GM12878 (cell line): ENCODE measurements around the gene PML. TPM values are rescaled to one million over a fixed set of nuclear protein-coding genes. Genes with fewer than 3 reads are reported as not detected.

Source experiments
- ATAC-seq: fragments of 200-7000 bp; cut with Tn5 transposase; 3 replicates; pipeline ENCODE4 v1.9.1; 2020; ENCODE audit warnings: mild to moderate bottlenecking, moderate library complexity
- BruUV-seq: library from RNA; stranded (reverse); fragments of 400-500 nt; replicated peaks from 2 replicates; lab custom pipeline; 2021; lab: Mats Ljungman, UMichigan
- CTCF ChIA-PET: fragments of 300-600 bp; sonication (Branson Sonifier 250); formaldehyde crosslinking; extraction: SDS; loops from one replicate; lab custom pipeline; 2021; ENCODE audit warnings: inconsistent platforms; lab: Yijun Ruan, JAX
- POLR2A ChIA-PET: fragments of 350-600 bp; formaldehyde crosslinking; extraction: SDS; loops from one replicate; lab custom pipeline; 2021; ENCODE audit warnings: inconsistent platforms; lab: Charles Lee
- RAD21 ChIA-PET: fragments of 300-600 bp; sonication (Branson Sonifier 250); formaldehyde crosslinking; loops from one replicate; lab custom pipeline; 2023; ENCODE audit warnings: antibody characterized with exemption; ENCODE audit not compliant: unreplicated experiment; lab: Charles Lee
- SMC1A ChIA-PET: fragments of 300-600 bp; sonication (Branson Sonifier 250); formaldehyde crosslinking; loops from one replicate; lab custom pipeline; 2023; ENCODE audit not compliant: unreplicated experiment, uncharacterized antibody; lab: Charles Lee
- DNase-seq: peaks from one replicate; pipeline ENCODE4 v3.0.0-alpha.2; 2011; ENCODE audit warnings: low read depth, low spot score
- FAIRE-seq: peaks from 3 replicates; lab custom pipeline; 2011; peaks lifted over from hg19 to GRCh38; lab: Jason Lieb, UNC
- H2AFZ ChIP-seq: 2 replicates; pipeline ENCODE4 v1.6.0; 2011; ENCODE audit warnings: low read depth, low read length, control low read depth; ENCODE audit not compliant: control insufficient read depth
- H3K27ac ChIP-seq: 2 replicates; pipeline ENCODE4 v1.5.1; 2011; ENCODE audit warnings: control low read depth; ENCODE audit not compliant: control insufficient read depth, insufficient read depth
- H3K27me3 ChIP-seq, 2 experiments: replicated peaks in 1 of 2; 2 replicates each; pipeline versions ENCODE4 v1.6.0 to v1.6.1; 2011; ENCODE audit warnings: low read length in 1 of 2; ENCODE audit not compliant: control insufficient read depth in 2 of 2, insufficient read depth in 2 of 2
- H3K36me3 ChIP-seq, 2 experiments: 2 replicates each; pipeline ENCODE4 v1.5.1; 2011; ENCODE audit warnings: low read length in 1 of 2; ENCODE audit not compliant: control insufficient read depth in 2 of 2, insufficient read depth in 2 of 2
- H3K4me1 ChIP-seq: 2 replicates; pipeline ENCODE4 v1.6.1; 2011; ENCODE audit warnings: mild to moderate bottlenecking, low read length, moderate library complexity, mixed read lengths; ENCODE audit not compliant: control insufficient read depth, insufficient read depth
- H3K4me2 ChIP-seq: 2 replicates; pipeline ENCODE4 v1.6.0; 2011; ENCODE audit warnings: control low read depth; ENCODE audit not compliant: control insufficient read depth, insufficient read depth
- H3K4me3 ChIP-seq: fragments of 200-600 bp; sonication (generic); 2 replicates; pipeline ENCODE4 v1.5.1; 2016
- H3K79me2 ChIP-seq: 2 replicates; pipeline ENCODE4 v1.6.0; 2011; ENCODE audit warnings: low read length; ENCODE audit not compliant: control insufficient read depth, insufficient read depth
- H3K9ac ChIP-seq: 2 replicates; pipeline ENCODE4 v1.8.0; 2011; ENCODE audit warnings: low read length, control low read depth, mixed read lengths; ENCODE audit not compliant: control insufficient read depth, insufficient read depth
- H3K9me3 ChIP-seq: replicated peaks from 3 replicates; pipeline ENCODE4 v1.5.1; 2011; ENCODE audit warnings: mild to moderate bottlenecking, low read length; ENCODE audit not compliant: control insufficient read depth, insufficient read depth
- H4K20me1 ChIP-seq: 2 replicates; pipeline ENCODE4 v1.6.0; 2011; ENCODE audit not compliant: control insufficient read depth, insufficient read depth
- BHLHE40 ChIP-seq, 2 experiments: fragments of 450-650 bp in 1 of 2; IDR thresholded peaks; 2 replicates each; pipeline ENCODE4 v1.6.1; 2011 to 2017; ENCODE audit warnings: low read depth in 2 of 2, borderline replicate concordance in 1 of 2, improper control_type of control experiment in 1 of 2, low read length in 1 of 2, mild to moderate bottlenecking in 1 of 2
- MLLT1 ChIP-seq: fragments of 450-650 bp; IDR thresholded peaks from 2 replicates; pipeline ENCODE4 v1.6.1; 2016; ENCODE audit warnings: mild to moderate bottlenecking
- MYB ChIP-seq: fragments of 150-350 bp; IDR thresholded peaks from 2 replicates; pipeline ENCODE4 v1.6.1; 2014; ENCODE audit warnings: mild to moderate bottlenecking, low read depth, low read length, borderline replicate concordance
- RELB ChIP-seq: fragments of 450-650 bp; IDR thresholded peaks from 2 replicates; pipeline ENCODE4 v1.6.1; 2017; ENCODE audit warnings: low read depth, mild to moderate bottlenecking, moderate library complexity
- RFX5 ChIP-seq: IDR thresholded peaks from 2 replicates; pipeline ENCODE4 v1.6.1; 2011; ENCODE audit warnings: low read depth, low read length, improper control_type of control experiment
- RUNX3 ChIP-seq: IDR thresholded peaks from 2 replicates; pipeline ENCODE4 v1.6.1; 2012; ENCODE audit warnings: low read length, inconsistent platforms
- SMC3 ChIP-seq: IDR thresholded peaks from 2 replicates; pipeline ENCODE4 v1.6.1; 2011; ENCODE audit warnings: low read length, improper control_type of control experiment, borderline replicate concordance
- SRF ChIP-seq, 2 experiments: IDR thresholded peaks; 2 replicates each; pipeline ENCODE4 v1.6.1; 2011; ENCODE audit warnings: low read depth in 2 of 2, low read length in 2 of 2, mild to moderate bottlenecking in 1 of 2, moderate library complexity in 1 of 2
- SUZ12 ChIP-seq: fragments of 200-600 bp; sonication (generic); IDR thresholded peaks from one replicate; pipeline ENCODE4 v1.6.1; 2018; ENCODE audit warnings: antibody characterized with exemption, mild to moderate bottlenecking; ENCODE audit not compliant: unreplicated experiment
- TCF12 ChIP-seq: IDR thresholded peaks from 2 replicates; pipeline ENCODE4 v1.6.1; 2011; ENCODE audit warnings: low read depth, mild to moderate bottlenecking, low read length
- ZBED1 ChIP-seq: IDR thresholded peaks from 2 replicates; pipeline ENCODE4 v1.6.1; 2016; ENCODE audit warnings: borderline replicate concordance
- ZBTB11 ChIP-seq: fragments of 450-650 bp; formaldehyde crosslinking; IDR thresholded peaks from 2 replicates; pipeline ENCODE4 v1.5.0; 2022; ENCODE audit warnings: mild to moderate bottlenecking, missing genetic modification characterization
- ZNF24 ChIP-seq: fragments of 450-650 bp; IDR thresholded peaks from 2 replicates; pipeline ENCODE4 v1.6.1; 2017; ENCODE audit warnings: antibody characterized with exemption, mild to moderate bottlenecking
- ZZZ3 ChIP-seq: IDR thresholded peaks from 2 replicates; pipeline ENCODE4 v1.6.1; 2011; ENCODE audit warnings: low read depth; ENCODE audit not compliant: control insufficient read depth, insufficient read length
- whole genome bisulfite sequencing: methylation state at CpG from one replicate; pipeline ENCODE4 v1.1.6; 2016; ENCODE audit warnings: low lambda C conversion rate; ENCODE audit not compliant: insufficient replicate concordance, insufficient coverage; ENCODE audit errors: missing lambda C conversion rate; 5-methylcytosine and 5-hydroxymethylcytosine counted together
- in situ Hi-C: fragments of 300-500 bp; cut with MboI; formaldehyde crosslinking; loops from 9 replicates; pipeline ENCODE4 v1.14.3; 2018; ENCODE audit warnings: mixed read lengths
- intact Hi-C: fragments of 100-400 bp; cut with micrococcal nuclease; formaldehyde crosslinking; loops from one replicate; pipeline ENCODE4 v1.14.2; 2022; ENCODE audit not compliant: unreplicated experiment
- polyA plus RNA-seq, 11 experiments: library from polyadenylated mRNA; depleted of rRNA in 4 of 11; unstranded in 6 of 11; stranded (reverse) in 5 of 11; fragments of >200 nt; fragmentation: Nextera tagmentation in 4 of 11; fragmentation: Illumina TruSeq in 1 of 11; extraction: Ambion mirVana in 4 of 11; extraction: Trizol in 1 of 11; gene quantifications; 1 replicate in 1 of 11; 2 replicates in 10 of 11; pipeline versions ENCODE4 v1.2.1 to v1.2.3, GENCODE V29; 2011 to 2016; ENCODE audit warnings: inconsistent platforms in 2 of 11, missing spikeins in 2 of 11, low read depth in 1 of 11
- total RNA-seq, 4 experiments: library from RNA; depleted of rRNA in 3 of 4; stranded (reverse); fragments of >200 nt in 3 of 4; fragmentation: Illumina TruSeq in 1 of 4; extraction: Trizol in 1 of 4; gene quantifications; 2 replicates each; pipeline versions ENCODE4 v1.2.1 to v1.2.3, GENCODE V29; 2013 to 2021
- TF ChIP-seq, protein P1 (sequence below): IDR thresholded peaks from 2 replicates; pipeline ENCODE4 v1.6.1; 2012; ENCODE audit warnings: mild to moderate bottlenecking, low read depth, low read length

The PML gene
- total and polyA plus RNA-seq, 10 of the 15 experiments (the other 5 are each of a cell fraction or from before 2014, with no cell fraction given) = 8.5 to 95.5 (median 30.8) TPM

DNA sequence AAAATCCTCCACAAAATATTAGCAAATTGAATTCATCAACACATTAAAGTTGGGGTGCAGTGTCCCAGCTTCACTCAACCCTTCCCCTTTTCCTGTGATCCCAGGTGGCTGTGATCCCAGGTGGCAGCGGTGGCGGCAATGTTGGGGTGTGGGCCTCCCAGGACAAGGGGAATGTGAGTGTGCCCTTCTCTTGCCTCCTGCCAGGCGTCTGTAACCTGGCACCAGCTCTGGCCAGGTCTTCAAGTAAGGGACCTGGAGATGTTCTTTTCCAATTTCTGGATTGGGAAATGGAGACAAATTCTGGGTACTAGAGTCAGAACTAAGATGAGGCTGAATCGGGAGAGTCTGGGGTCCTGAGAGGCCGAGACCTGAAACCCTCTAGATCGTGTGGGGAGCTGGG lies 67.7 kb downstream of the PML start:
- no peak overlapping the region for H3K4me2 ChIP-seq
- DNase-seq = no peak
- H2AFZ ChIP-seq = no peak overlapping the region
- ChIA-PET POLR2A (no interaction called here), SMC1A (no interaction called here), CTCF (no interaction called here), RAD21 (no interaction called here)
- ATAC-seq = no peak
- no peak overlapping the region for H3K27ac ChIP-seq
- H3K27me3 ChIP-seq = no peaks in the 10 kb centered on the region; a peak in 3 of 4 replicates
- H3K79me2 ChIP-seq = no peaks in the 10 kb centered on the region
- FAIRE-seq = no peak
- H3K4me1 ChIP-seq = no peaks in the 10 kb centered on the region
- WGBS = 42% methylated on average over 6 of the region's 6 CpGs
- no peaks in the 10 kb centered on the region for H3K9me3 ChIP-seq
- intact Hi-C loops (no loop called here), in situ Hi-C loops (loop anchor here (10.0 kb wide), 1 partner anchor 1243 kb away; no protein-coding TSS in a partner anchor)
- BruUV-seq = no TSS peak
- no peaks in the 10 kb centered on the region for H4K20me1 ChIP-seq
- no peak overlapping the region for H3K9ac ChIP-seq
- H3K4me3 ChIP-seq = no peak overlapping the region
- no peaks in the 10 kb centered on the region for H3K36me3 ChIP-seq
- TF ChIP-seq SRF (IDR thresholded peaks at IDR 0.05; ENCODE audit: low read depth in 2 of 2, low read length in 2 of 2) = no peak
- no peak for TF ChIP-seq RFX5
- no peak for TF ChIP-seq RELB
- no peak for TF ChIP-seq ZZZ3
- no peak for TF ChIP-seq ZNF24
- no peak for TF ChIP-seq MLLT1
- no peak for TF ChIP-seq MYB
- TF ChIP-seq SMC3 = no peak
- no peak for TF ChIP-seq TCF12
- TF ChIP-seq BHLHE40 (IDR thresholded peaks at IDR 0.05; ENCODE audit: borderline replicate concordance in 1 of 2, low read depth in 2 of 2, low read length in 1 of 2) = no peak
- TF ChIP-seq SUZ12 = no peak
- TF ChIP-seq ZBED1 = no peak
- no peak for TF ChIP-seq RUNX3
- TF ChIP-seq, protein P1, sequence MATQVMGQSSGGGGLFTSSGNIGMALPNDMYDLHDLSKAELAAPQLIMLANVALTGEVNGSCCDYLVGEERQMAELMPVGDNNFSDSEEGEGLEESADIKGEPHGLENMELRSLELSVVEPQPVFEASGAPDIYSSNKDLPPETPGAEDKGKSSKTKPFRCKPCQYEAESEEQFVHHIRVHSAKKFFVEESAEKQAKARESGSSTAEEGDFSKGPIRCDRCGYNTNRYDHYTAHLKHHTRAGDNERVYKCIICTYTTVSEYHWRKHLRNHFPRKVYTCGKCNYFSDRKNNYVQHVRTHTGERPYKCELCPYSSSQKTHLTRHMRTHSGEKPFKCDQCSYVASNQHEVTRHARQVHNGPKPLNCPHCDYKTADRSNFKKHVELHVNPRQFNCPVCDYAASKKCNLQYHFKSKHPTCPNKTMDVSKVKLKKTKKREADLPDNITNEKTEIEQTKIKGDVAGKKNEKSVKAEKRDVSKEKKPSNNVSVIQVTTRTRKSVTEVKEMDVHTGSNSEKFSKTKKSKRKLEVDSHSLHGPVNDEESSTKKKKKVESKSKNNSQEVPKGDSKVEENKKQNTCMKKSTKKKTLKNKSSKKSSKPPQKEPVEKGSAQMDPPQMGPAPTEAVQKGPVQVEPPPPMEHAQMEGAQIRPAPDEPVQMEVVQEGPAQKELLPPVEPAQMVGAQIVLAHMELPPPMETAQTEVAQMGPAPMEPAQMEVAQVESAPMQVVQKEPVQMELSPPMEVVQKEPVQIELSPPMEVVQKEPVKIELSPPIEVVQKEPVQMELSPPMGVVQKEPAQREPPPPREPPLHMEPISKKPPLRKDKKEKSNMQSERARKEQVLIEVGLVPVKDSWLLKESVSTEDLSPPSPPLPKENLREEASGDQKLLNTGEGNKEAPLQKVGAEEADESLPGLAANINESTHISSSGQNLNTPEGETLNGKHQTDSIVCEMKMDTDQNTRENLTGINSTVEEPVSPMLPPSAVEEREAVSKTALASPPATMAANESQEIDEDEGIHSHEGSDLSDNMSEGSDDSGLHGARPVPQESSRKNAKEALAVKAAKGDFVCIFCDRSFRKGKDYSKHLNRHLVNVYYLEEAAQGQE = no peak
- TF ChIP-seq ZBTB11 (CRISPR knock-in tag) = no peak
